Embryonic facial prominence (tissue), 1 donor: Measurements from ENCODE around the gene ERCC6L2.

Experiments used
- DNase-seq: peaks from one replicate; pipeline ENCODE4 v3.0.0-alpha.2; 2016; ENCODE audit errors: extremely low spot score

The ERCC6L2 gene

GRCh38 chr9:95980262-95981125 is 105.0 kb downstream of the ERCC6L2 start:
- no peak for DNase-seq

DNA sequence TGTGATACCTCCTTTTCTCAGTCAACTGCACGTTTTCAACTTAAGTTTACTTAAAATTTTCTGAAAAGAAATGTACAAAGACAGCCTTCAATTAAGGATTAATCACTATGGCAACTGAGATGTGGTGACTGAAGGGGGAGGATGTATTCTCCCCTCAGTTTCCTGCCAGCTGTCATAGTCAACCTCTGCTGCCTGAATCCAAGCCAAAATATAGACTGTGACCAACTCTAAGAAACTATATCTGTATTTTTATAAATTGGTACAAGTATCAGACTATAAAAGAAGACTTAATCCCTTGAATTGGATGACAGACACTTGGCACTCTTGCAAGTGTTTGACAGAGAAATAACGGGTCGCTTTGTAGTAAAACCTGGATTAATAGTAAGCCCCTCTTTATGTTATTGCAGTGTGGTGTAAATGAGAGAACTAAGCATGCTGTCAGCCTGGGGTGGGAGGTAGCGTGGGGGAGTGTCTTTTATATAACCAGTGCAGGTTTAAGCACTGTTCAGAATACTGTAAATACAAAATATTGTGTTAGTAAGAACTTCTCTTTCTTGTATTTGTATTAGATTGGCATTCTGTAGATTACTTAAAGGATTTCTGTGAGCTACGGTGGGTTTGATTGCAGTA is 106.4 kb downstream of the ERCC6L2 start:
- peak; percentile 61 for DNase-seq

DNA sequence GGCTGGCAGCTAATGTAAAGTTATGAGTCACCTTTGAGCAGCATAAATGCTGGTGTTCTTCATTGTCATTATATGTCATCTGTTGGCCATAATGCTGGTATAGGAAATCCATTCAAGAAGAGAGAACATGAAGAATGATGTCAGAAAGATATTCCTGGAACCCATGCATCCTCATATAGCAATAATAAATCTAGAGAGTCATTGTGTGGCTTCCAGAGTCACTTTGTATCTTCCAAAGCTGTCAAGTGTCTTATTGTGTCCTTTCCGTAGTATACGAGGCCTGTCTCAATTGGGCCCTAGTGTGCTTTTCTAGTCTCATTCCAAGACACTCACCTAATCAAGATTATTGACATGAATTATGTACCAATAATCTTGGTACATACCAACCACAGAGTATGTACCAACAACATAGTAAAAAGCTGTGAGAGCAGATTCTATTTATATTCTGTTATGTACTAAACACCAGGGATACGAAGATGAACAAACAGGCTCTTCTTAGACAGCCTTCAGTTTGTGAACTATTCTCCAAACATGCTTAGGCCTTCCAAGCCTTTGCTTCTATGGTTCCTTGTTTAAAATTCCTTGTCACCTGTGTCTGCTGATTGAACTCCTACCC is 110.1 kb downstream of the ERCC6L2 start:
- no peak for DNase-seq

DNA sequence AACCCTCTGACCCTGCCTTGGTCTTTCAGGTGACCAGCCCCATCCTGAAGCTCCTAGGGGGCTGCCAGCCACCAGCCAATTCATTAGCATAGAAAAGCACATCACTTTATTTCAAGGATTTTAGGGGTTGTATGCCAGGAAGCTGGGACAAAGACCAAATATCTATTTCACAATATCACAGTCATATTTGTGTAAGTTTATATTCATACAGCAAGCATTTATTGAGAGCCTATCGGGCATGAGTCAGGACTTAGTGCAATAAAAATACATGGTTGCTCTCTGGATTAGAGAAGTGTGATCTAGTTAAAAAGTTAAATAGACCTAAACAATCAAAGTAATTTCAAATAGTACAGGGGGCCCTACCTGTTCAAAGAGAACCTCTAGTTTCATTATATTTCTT is 113.8 kb downstream of the ERCC6L2 start:
- no peak for DNase-seq

- DNase-seq, result no peak
Observed at GRCh38 chr9:95991326-95991725, 115.8 kb downstream of the ERCC6L2 start.

GRCh38 chr9:95992536-95992935 is 117.0 kb downstream of the ERCC6L2 start:
- DNase-seq, result no peak

- DNase-seq, result no peak
Observed at GRCh38 chr9:95993337-95993736, 117.8 kb downstream of the ERCC6L2 start.

DNA sequence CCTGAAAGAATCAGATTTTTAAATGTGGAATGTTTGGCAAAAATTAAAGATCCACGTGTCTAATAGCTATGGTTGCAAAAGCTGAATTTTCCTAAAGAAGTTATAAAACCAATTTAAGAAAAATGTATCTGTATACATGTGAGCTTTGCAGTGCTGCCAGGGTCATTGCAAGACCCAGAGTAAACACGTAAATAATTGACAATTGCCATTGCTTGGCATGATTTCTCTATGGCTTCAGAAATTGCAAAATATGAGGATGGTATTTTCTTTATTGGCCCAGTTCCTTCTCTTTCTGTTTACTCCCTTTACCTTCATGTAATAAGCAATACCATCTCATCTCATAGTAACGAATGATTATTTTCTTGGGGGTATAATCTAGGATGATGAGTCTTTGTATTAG is 123.9 kb downstream of the ERCC6L2 start:
- DNase-seq, result no peak

DNA sequence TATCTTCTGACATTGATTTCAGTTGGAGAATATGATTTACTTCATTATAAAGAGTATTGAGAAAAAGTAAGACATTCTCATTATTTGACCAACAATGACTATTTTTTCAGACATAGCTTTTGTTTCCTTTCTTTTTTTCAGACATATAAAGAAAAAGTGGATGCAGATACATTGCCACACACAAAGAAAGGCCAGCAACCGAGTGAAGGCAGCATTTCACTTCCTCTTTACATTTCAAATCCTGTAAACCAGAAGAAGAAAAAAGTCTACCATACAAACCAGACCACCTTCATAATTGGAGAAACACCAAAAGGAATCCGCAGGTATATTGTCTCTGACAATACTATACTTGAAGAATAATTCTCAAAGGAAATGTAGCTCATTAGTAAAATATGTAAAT is 128.9 kb downstream of the ERCC6L2 start:
- no peak for DNase-seq

- DNase-seq, result no peak
Observed at GRCh38 chr9:96006296-96006879, 130.9 kb downstream of the ERCC6L2 start.

GRCh38 chr9:96006961-96007360 is 131.5 kb downstream of the ERCC6L2 start:
- no peak for DNase-seq

DNA sequence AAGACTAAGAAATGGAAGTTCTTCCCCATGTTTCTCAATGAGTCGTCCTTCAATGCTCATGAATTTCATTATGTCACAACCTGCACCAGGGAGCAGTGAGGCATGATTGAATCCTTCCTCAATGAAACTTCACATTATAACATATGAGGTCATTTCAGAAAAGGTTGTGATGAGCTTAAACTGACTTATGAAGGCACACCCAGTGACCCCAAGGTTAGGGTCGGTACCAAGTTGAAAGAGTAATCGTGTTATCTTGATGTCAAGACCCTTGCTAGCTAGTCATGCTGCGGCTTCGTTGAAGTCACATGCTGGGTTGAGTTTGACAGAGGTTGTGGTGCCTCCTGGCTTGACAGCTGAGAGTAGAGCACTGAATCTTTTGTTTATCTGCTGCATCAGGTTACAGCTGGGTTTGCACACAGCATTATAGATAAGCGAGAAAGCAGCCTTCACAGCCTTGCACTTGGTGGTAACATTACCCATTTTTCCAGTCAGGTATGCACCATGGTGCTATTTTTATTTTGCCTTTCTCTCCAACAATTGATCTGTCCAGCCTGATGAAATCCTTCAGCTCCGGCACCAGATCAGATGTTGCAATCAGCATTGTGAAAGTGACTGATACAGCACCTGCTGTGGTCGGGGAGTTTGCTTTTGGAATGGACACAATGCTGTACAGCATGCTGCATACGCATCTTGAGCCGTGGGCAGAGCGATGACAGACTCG is 133.2 kb downstream of the ERCC6L2 start:
- no peak for DNase-seq

GRCh38 chr9:96009223-96009602 is 133.7 kb downstream of the ERCC6L2 start:
- DNase-seq, result no peak

DNA sequence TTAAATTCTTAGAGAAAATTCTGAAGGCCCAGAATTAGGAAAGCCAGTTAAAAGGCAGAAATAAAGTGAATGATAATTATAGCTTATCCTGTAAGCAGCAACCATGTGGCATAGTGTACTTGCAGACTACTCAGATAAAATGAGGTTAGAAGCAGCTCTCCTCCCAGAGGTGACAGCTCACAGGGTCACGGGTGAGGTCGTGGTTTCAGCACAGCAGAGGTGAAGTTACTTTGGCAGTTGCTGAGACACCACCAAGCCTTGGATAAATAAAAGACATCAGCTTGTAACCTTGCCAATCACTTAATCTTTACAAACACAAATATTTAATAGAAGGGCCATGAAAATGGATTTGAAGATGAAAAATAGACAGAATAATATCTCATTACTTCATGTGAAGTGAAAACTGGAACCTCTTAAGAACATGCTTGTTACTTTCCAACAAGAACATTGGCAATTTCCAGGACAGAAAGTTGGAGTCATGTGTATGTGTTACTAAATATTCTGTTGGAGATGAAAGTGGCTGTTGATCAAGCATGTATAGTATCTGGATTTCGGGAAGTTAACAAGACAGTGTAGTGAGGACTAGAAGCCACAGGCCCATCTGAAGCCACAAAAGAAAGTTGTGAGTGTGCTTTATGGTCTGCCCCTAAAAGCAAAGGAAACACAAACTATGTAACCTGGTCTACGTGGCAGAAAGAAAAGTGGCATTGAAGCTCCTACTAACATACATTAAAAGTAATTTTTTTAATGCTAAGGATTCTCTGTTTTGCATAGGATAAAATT is 134.4 kb downstream of the ERCC6L2 start:
- DNase-seq, result no peak

DNA sequence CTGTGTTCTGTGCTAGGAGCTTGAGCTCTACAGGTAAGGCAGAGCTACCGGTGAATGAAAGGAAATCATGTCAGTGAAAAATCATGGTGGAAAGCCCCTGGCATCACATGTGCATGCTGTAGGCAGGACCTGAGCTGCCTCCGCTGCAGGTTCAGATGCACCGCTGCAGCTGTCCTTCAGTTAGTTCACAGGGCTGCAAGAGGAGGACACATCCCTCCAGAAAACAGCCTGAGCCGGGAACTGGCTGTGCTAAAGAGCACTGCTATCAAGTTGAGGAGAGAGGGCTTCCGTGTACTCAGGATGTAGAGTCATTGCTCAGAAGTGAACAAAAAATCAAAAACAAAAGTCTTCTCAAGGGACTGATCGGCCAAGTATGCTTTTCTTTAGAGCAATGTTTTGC is 138.6 kb downstream of the ERCC6L2 start:
- DNase-seq, result no peak

- no peak for DNase-seq
Observed at GRCh38 chr9:96015876-96016686, 140.6 kb downstream of the ERCC6L2 start.
